Activated CD4-positive, CD25-positive, alpha-beta regulatory T cell (primary cell): Measurements from ENCODE around the gene LLPH.

Experiments used
- DNase-seq, 4 experiments: peaks; one replicate each; lab custom pipeline; 2025; lab: John Stamatoyannopoulos, UW

Gene LLPH

GRCh38 chr12:66090157-66090556 is 40.4 kb downstream of the LLPH start:
- DNase-seq: no peak

- peak in 2 of 4 experiments; percentile 5 to 11 for DNase-seq
Measured at GRCh38 chr12:66087365-66087943, 43.1 kb downstream of the LLPH start.

GRCh38 chr12:66085998-66086397 is 44.6 kb downstream of the LLPH start:
- no peak for DNase-seq

GRCh38 chr12:66085213-66085612 is 45.3 kb downstream of the LLPH start:
- DNase-seq: no peak

GRCh38 chr12:66083766-66084165 is 46.8 kb downstream of the LLPH start:
- DNase-seq: no peak

- DNase-seq: no peak
Measured at GRCh38 chr12:66082744-66083143, 47.8 kb downstream of the LLPH start.

- DNase-seq: no peak
Measured at GRCh38 chr12:66080791-66081190, 49.8 kb downstream of the LLPH start.

GRCh38 chr12:66077542-66077941 is 53.0 kb downstream of the LLPH start:
- no peak for DNase-seq

- DNase-seq: no peak
Measured at GRCh38 chr12:66074561-66074960, 56.0 kb downstream of the LLPH start.

GRCh38 chr12:66072566-66072965 is 58.0 kb downstream of the LLPH start:
- no peak for DNase-seq

- DNase-seq: no peak
Measured at GRCh38 chr12:66072135-66072534, 58.4 kb downstream of the LLPH start.

GRCh38 chr12:66071549-66071948 is 59.0 kb downstream of the LLPH start:
- DNase-seq: no peak

- no peak for DNase-seq
Measured at GRCh38 chr12:66070378-66071120, 60.0 kb downstream of the LLPH start.

GRCh38 chr12:66066929-66067523 is 63.5 kb downstream of the LLPH start:
- no peak for DNase-seq
